Gastrocnemius medialis (tissue), 4 donors: ENCODE results near the gene ALDH1A3.

Experiments
- CTCF ChIP-seq, 5 experiments: fragments of 450-650 bp in 3 of 5; fragments of 200-600 bp in 2 of 5; sonication (generic) in 2 of 5; IDR thresholded peaks in 4 of 5; conservative IDR thresholded peaks in 1 of 5; 1 replicate in 4 of 5; 2 replicates in 1 of 5; pipeline ENCODE4 v1.5.1; 2016 to 2019; ENCODE audit warnings: antibody characterized with exemption in 5 of 5, mild to moderate bottlenecking in 3 of 5, moderate library complexity in 3 of 5
- POLR2A ChIP-seq, 2 donors: fragments of 450-650 bp; IDR thresholded peaks; one replicate each; pipeline ENCODE4 v1.6.1; 2017; ENCODE audit warnings: antibody characterized with exemption in 2 of 2, mild to moderate bottlenecking in 2 of 2, moderate library complexity in 2 of 2

- TF ChIP-seq POLR2A (IDR thresholded peaks at IDR 0.05): no peak
- no peak for TF ChIP-seq CTCF (IDR thresholded peaks at IDR 0.05 in 4 of 5, conservative IDR thresholded peaks at IDR 0.05 in 1 of 5)
Measured at GRCh38 chr15:100905850-100906249, 26.2 kb downstream of the ALDH1A3 start.
